Lung (tissue), 12 donors: ENCODE measurements around the gene OSBPL3. TPM values are rescaled to one million over a fixed set of nuclear protein-coding genes. Genes with fewer than 3 reads are reported as not detected.

Experiments used
- ATAC-seq: fragments of 200-7000 bp; cut with Tn5 transposase; one replicate; pipeline ENCODE4 v1.9.1; 2020; ENCODE audit warnings: moderate number of reproducible peaks; ENCODE audit not compliant: insufficient read depth, low FRiP score
- DNase-seq, 3 donors: peaks; one replicate each; pipeline ENCODE4 v3.0.0-alpha.2; 2013 to 2017
- H3K27ac ChIP-seq, 2 donors: one replicate each; pipeline ENCODE4 v1.5.1; 2013; ENCODE audit warnings: mild to moderate bottlenecking in 2 of 2, moderate library complexity in 2 of 2, control low read depth in 1 of 2, inconsistent platforms in 1 of 2, low read depth in 1 of 2, low read length in 1 of 2
- H3K27me3 ChIP-seq, 3 donors: one replicate each; pipeline ENCODE4 v1.5.1; 2013; ENCODE audit warnings: low read length in 2 of 3; ENCODE audit not compliant: control insufficient read depth in 3 of 3, insufficient read depth in 3 of 3
- H3K36me3 ChIP-seq, 4 donors: one replicate each; pipeline ENCODE4 v1.5.1; 2013; ENCODE audit warnings: low read length in 4 of 4, mild to moderate bottlenecking in 1 of 4, moderate library complexity in 1 of 4; ENCODE audit not compliant: control insufficient read depth in 4 of 4, insufficient read depth in 4 of 4
- H3K4me1 ChIP-seq, 5 donors: one replicate each; pipeline ENCODE4 v1.5.1; 2013; ENCODE audit warnings: low read length in 5 of 5, mild to moderate bottlenecking in 2 of 5, moderate library complexity in 1 of 5; ENCODE audit not compliant: control insufficient read depth in 5 of 5, insufficient read depth in 5 of 5
- H3K4me3 ChIP-seq: one replicate; pipeline ENCODE4 v1.5.1; 2013; ENCODE audit warnings: mild to moderate bottlenecking, control low read depth, moderate library complexity
- H3K9ac ChIP-seq, 2 donors: one replicate each; pipeline ENCODE4 v1.5.1; 2013; ENCODE audit warnings: low read length in 2 of 2, control low read depth in 1 of 2; ENCODE audit not compliant: insufficient read depth in 1 of 2
- H3K9me3 ChIP-seq, 4 donors: one replicate each; pipeline ENCODE4 v1.5.1; 2013; ENCODE audit warnings: low read length in 3 of 4, mild to moderate bottlenecking in 1 of 4, moderate library complexity in 1 of 4; ENCODE audit not compliant: control insufficient read depth in 4 of 4, insufficient read depth in 3 of 4
- WGBS, 2 donors: extraction: QIAGEN DNeasy Blood & Tissue Kit; methylation state at CpG; one replicate each; pipeline ENCODE4 v1.1.7; 2013; 5-methylcytosine and 5-hydroxymethylcytosine counted together
- polyA plus RNA-seq, 2 donors: library from polyadenylated mRNA; stranded (reverse); fragments of 200-250 nt; gene quantifications; one replicate each; pipeline ENCODE4 v1.2.1, GENCODE V29; 2013
- total RNA-seq, 2 donors: library from RNA; depleted of rRNA in 1 of 2; stranded (reverse); fragments of >200 nt in 1 of 2; gene quantifications; one replicate each; pipeline ENCODE4 v1.2.1, GENCODE V29; 2014 to 2021
- TF ChIP-seq, protein P1 (sequence below): IDR thresholded peaks from 2 replicates; pipeline ENCODE4 v1.5.1; 2012; ENCODE audit warnings: mild to moderate bottlenecking; ENCODE audit errors: control extremely low read depth, extremely low read depth
- donor health status: control.
- donor health status: control.
- donor health status: Bipolar disorder and iron deficiency.
- donor health status: healthy.
- donor health status: DM: yes; HTN: yes; CAD: no.

The OSBPL3 gene
- total and polyA plus RNA-seq, 4 donors: 8.6 to 32.0 (median 20.4) TPM

DNA sequence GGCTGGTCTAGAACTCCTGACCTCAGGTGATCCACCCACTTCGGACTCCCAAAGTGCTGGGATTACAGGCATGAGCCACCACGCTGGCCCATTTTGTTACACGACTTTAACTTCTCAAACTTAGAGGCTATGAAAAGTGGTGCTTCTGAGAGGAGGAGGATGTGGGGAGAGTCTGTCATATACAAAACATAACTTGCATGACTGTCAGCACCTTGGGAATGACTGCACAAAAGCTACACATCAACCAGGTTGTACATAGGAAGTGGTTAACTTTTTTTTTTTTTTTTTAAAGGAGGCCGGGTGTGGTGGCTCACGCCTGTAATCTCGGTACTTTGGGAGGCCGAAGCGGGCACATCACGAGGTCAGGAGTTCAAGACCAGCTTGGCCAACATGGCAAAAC is 179.3 kb downstream of the OSBPL3 start:
- Histone ChIP-seq H3K27ac (no peak overlapping the region), H3K27me3 (peaks cover 0 to 3% (median 0%) of the 10 kb centered on the region in 3 donors), H3K9me3 (no peaks in the 10 kb centered on the region), H3K9ac (no peak overlapping the region), H3K4me1 (no peaks in the 10 kb centered on the region), H3K36me3 (peaks cover 0 to 7% (median 2%) of the 10 kb centered on the region in 4 donors), H3K4me3 (no peak overlapping the region)
- TF ChIP-seq, protein P1, sequence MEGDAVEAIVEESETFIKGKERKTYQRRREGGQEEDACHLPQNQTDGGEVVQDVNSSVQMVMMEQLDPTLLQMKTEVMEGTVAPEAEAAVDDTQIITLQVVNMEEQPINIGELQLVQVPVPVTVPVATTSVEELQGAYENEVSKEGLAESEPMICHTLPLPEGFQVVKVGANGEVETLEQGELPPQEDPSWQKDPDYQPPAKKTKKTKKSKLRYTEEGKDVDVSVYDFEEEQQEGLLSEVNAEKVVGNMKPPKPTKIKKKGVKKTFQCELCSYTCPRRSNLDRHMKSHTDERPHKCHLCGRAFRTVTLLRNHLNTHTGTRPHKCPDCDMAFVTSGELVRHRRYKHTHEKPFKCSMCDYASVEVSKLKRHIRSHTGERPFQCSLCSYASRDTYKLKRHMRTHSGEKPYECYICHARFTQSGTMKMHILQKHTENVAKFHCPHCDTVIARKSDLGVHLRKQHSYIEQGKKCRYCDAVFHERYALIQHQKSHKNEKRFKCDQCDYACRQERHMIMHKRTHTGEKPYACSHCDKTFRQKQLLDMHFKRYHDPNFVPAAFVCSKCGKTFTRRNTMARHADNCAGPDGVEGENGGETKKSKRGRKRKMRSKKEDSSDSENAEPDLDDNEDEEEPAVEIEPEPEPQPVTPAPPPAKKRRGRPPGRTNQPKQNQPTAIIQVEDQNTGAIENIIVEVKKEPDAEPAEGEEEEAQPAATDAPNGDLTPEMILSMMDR: no peak
- WGBS, 2 donors: 91 to 98% methylated on average over 9 of the region's 9 CpGs
- no peak for DNase-seq
- ATAC-seq: no peak

DNA sequence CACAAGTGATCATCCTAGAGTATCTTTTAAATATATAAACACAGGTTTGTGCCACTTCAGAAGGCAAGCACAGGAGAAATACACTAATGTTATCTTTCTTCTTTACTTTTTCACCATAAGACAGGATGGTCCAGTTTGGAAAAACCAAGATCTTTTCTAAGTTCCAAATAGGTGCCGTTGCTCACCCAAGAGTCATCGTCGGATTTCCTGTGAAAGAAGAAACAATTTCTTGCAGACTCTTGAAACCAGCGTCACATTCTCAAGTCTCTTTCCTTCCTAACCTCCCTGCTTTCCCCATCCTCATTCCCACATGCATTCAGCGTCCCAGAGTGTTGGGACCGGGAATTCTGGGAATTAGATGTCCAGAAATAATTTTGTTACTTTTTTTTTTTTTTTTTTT is 179.9 kb downstream of the OSBPL3 start:
- ATAC-seq: no peak
- 87 to 93% methylated on average over 6 of the region's 6 CpGs for WGBS, 2 donors
- Histone ChIP-seq H3K9me3 (no peaks in the 10 kb centered on the region), H3K4me1 (no peaks in the 10 kb centered on the region), H3K27me3 (peaks cover 0 to 3% (median 0%) of the 10 kb centered on the region in 3 donors), H3K27ac (no peak overlapping the region), H3K4me3 (no peak overlapping the region), H3K9ac (no peak overlapping the region), H3K36me3 (peaks cover 0 to 7% (median 2%) of the 10 kb centered on the region in 4 donors)
- TF ChIP-seq, protein P1: no peak
- no peak for DNase-seq

DNA sequence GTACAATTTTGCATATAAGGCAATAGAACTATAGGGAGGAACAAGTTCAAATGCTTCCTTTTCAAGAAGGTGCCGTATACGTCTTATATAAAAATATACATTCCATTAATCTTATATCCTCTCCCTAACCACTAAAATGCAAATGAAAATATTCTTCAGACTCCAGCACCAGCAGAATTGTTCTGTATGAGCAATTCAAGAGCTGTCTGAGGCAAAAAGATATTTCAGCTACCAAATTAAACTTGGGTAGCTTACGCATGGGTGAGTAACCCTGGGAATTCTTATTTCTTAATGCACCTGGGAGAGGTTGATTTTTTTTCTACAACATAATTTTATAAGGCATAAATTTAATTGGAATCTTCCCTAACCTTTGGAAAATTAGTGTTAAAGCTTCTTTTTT is 180.5 kb downstream of the OSBPL3 start:
- Histone ChIP-seq H3K27me3 (peaks cover 0 to 3% (median 0%) of the 10 kb centered on the region in 3 donors), H3K9me3 (no peaks in the 10 kb centered on the region), H3K4me3 (no peak overlapping the region), H3K27ac (no peak overlapping the region), H3K36me3 (peaks cover 0 to 7% (median 2%) of the 10 kb centered on the region in 4 donors), H3K4me1 (no peaks in the 10 kb centered on the region), H3K9ac (no peak overlapping the region)
- TF ChIP-seq, protein P1: no peak
- 90 to 94% methylated on average over 3 of the region's 3 CpGs for WGBS, 2 donors
- DNase-seq (no peak), ATAC-seq (no peak)

DNA sequence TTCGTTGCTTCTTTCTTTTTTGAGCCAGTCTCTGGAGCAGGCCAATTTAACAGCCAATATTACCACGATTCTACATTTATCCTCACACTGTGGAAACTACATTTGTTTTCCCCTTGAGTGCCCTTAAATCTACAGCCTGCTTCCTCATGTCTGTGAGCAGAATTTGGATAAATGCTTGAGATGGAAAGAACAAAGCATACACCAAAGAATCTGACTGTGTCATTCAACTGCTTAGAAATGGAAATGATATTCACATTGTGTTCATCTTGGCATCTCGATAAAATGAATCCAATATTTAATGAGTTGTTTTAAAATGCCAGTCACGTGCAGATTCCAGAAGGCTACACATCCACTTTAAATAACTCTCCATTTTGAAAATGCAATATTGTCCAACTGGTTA is 181.7 kb downstream of the OSBPL3 start:
- ATAC-seq: no peak
- TF ChIP-seq, protein P1: no peak
- Histone ChIP-seq H3K4me3 (no peak overlapping the region), H3K27me3 (peaks cover 0 to 3% (median 0%) of the 10 kb centered on the region in 3 donors), H3K36me3 (peaks cover 0 to 4% (median 2%) of the 10 kb centered on the region in 4 donors), H3K9ac (no peak overlapping the region), H3K4me1 (peaks cover 0 to 3% (median 0%) of the 10 kb centered on the region in 5 donors), H3K27ac (no peak overlapping the region), H3K9me3 (no peaks in the 10 kb centered on the region)
- no peak for DNase-seq
- 87 to 88% methylated on average over 4 of the region's 4 CpGs for WGBS, 2 donors
